Immature natural killer cell (primary cell): Measurements from ENCODE around the gene CSRNP2. TPM values are rescaled to one million over a fixed set of nuclear protein-coding genes. Genes with fewer than 3 reads are reported as not detected.
"Not testable (repeated sequence)": the region's sequence is repeated elsewhere in the genome, so short reads cannot be mapped to it uniquely, and the experiment has no call there.

Experiments
- DNase-seq, 3 donors: peaks; one replicate each; pipeline ENCODE4 v3.0.0; 2022; ENCODE audit warnings: mixed read lengths in 1 of 3
- H3K27ac Mint-ChIP-seq, 6 donors: one replicate each; pipeline ENCODE4 v1.8.0; 2020; ENCODE audit warnings: mixed read lengths in 6 of 6, mild to moderate bottlenecking in 5 of 6, inconsistent platforms in 4 of 6, moderate library complexity in 3 of 6
- H3K27me3 Mint-ChIP-seq, 3 donors: one replicate each; pipeline ENCODE4 v1.8.0; 2020 to 2021; ENCODE audit warnings: low read depth in 3 of 3, mild to moderate bottlenecking in 3 of 3, mixed read lengths in 3 of 3, moderate library complexity in 3 of 3, inconsistent platforms in 1 of 3
- H3K36me3 Mint-ChIP-seq, 3 donors: one replicate each; pipeline ENCODE4 v1.8.0; 2020; ENCODE audit warnings: mixed read lengths in 3 of 3, inconsistent platforms in 2 of 3, mild to moderate bottlenecking in 2 of 3
- H3K4me1 Mint-ChIP-seq, 2 donors: one replicate each; pipeline ENCODE4 v1.8.0; 2020; ENCODE audit warnings: inconsistent platforms in 2 of 2, mild to moderate bottlenecking in 2 of 2, mixed read lengths in 2 of 2, moderate library complexity in 1 of 2
- H3K4me3 Mint-ChIP-seq, 5 donors: one replicate each; pipeline ENCODE4 v1.8.0; 2020; ENCODE audit warnings: mild to moderate bottlenecking in 5 of 5, mixed read lengths in 5 of 5, inconsistent platforms in 3 of 5, moderate library complexity in 3 of 5
- H3K9me3 Mint-ChIP-seq, 6 donors: one replicate each; pipeline ENCODE4 v1.8.0; 2020; ENCODE audit warnings: mild to moderate bottlenecking in 6 of 6, mixed read lengths in 6 of 6, inconsistent platforms in 4 of 6, moderate library complexity in 3 of 6
- polyA plus RNA-seq, 3 donors: library from polyadenylated mRNA; unstranded; fragments of 300-500 nt; fragmentation: Illumina TruSeq; gene quantifications; one replicate each; pipeline ENCODE4 v1.2.3, GENCODE V29; 2021

Gene CSRNP2
- polyA plus RNA-seq, 3 donors from 2014 or later, result 0.90 to 7.9 (median 7.2) TPM

DNA sequence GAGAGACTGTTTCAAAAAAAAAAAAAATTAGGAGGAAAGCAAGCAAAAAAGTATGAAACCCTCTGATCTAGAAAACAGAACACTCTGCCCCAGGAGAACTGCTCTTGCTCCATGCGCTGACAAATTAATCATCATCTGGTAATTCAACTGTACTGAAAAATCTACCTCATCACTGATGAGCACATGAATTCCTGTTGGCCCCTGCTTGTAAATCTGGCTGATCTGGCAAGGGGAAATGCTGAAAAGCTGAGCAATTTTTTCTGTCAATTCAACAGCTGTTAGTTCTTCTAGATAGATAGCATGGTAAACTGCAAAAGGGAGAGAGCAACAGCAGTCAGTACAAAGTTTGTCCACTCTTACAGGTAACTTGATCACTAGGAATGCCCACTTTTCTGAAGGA is 15.2 kb upstream of the CSRNP2 start:
- peaks cover 32 to 59% (median 51%) of the 10 kb centered on the region in 3 donors for H3K36me3 Mint-ChIP-seq
- no peak for DNase-seq
- no peaks in the 10 kb centered on the region for H3K9me3 Mint-ChIP-seq
- no peak overlapping the region for H3K4me3 Mint-ChIP-seq
- H3K27ac Mint-ChIP-seq, result no peak overlapping the region
- no peaks in the 10 kb centered on the region for H3K27me3 Mint-ChIP-seq
- no peaks in the 10 kb centered on the region for H3K4me1 Mint-ChIP-seq

DNA sequence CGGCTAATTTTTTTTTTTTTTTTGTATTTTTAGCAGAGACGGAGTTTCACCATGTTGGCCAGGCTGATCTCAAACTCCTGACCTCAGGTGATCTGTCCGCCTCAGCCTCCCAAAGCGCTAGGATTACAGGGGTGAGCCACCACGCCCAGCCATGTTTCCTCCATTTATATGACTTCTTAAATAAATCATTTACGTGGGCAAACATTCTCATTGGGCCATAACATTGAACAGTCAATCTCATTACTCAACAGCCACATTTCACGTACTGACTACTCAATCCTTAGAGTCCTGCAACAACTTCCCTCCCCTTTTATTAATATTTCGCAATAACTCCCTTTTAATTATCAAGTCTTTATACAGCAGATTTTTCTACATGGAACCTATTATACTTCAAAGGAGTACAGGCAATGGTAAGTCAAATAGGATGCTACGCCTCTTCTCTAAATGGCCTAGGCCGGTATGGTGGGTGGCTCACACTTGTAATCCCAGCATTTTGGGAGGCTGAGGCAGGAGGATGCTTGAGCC is 7.4 kb upstream of the CSRNP2 start:
- Mint-ChIP-seq H3K27ac (no peak overlapping the region), H3K36me3 (peaks cover 12 to 18% (median 12%) of the 10 kb centered on the region in 3 donors), H3K4me1 (no peaks in the 10 kb centered on the region), H3K27me3 (no peaks in the 10 kb centered on the region), H3K4me3 (no peak overlapping the region), H3K9me3 (no peaks in the 10 kb centered on the region)
- no peak for DNase-seq

DNA sequence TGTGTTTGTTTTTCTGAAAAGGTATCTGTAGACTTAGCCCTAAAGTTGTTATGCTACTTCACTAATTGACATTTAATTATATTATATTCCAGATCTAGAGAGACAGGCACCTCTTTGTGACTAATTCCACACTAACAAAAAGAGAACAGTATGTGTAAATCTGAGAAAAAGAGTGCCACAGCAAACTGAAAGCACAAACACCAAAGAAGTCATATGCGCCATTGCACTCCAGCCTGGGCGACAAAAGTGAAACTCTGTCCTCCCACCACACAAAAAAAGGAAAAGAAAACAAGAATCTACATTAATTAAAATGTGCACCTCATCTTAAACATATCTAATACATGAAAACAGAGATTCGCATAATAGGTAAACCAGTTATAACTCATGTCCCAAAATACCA is 4.4 kb upstream of the CSRNP2 start:
- Mint-ChIP-seq H3K9me3 (no peaks in the 10 kb centered on the region), H3K27me3 (peaks cover 0 to 2% (median under 1%) of the 10 kb centered on the region in 3 donors), H3K4me1 (peaks cover 8 to 14% of the 10 kb centered on the region in 2 donors), H3K36me3 (peaks cover 0 to 3% (median 0%) of the 10 kb centered on the region in 3 donors), H3K4me3 (no peak overlapping the region), H3K27ac (no peak overlapping the region)
- DNase-seq, result no peak

DNA sequence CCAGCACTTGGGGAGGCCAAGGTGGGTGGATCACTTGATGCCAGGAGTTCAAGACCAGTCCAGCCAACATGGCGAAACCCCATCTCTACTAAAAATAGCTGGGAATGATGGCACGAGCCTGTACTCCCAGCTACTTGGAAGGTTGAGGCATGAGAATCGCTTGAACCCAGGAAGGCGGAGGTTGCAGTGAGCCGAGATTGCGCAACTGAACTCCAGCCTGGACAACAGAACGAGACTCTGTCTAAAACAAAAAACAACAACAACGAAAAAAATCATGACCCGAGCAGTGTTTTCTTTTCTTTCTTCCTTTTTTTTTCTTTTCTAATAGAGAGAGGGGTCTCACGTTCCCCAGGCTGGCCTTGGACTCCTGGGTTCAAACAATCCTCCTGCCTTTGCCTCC is 3.5 kb upstream of the CSRNP2 start:
- Mint-ChIP-seq H3K4me1 (peaks cover 17 to 23% of the 10 kb centered on the region in 2 donors), H3K27ac (no peak overlapping the region), H3K9me3 (no peaks in the 10 kb centered on the region), H3K36me3 (peaks cover 0 to 3% (median 0%) of the 10 kb centered on the region in 3 donors), H3K4me3 (no peak overlapping the region), H3K27me3 (peaks cover 3 to 5% (median 4%) of the 10 kb centered on the region in 3 donors)
- DNase-seq, result no peak

DNA sequence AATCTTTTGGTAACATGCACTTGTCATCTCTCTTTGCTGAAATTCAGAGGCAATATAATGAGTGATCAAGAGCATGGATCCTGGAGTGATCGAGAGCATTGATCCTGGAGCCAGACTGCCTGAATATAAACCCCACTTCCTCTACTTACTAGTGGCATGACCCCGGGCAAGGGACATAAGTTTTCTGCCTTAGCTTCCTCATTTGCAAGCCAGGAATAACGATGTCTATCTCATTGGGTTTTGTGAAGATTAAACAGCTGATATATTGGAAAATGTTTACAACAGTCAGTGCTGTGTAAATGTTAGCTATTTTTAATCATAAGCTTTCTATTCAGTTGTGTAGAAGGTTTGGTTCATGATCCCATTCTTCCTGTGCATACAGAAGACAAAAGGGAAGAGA is 2.4 kb upstream of the CSRNP2 start:
- H3K4me1 Mint-ChIP-seq, result peaks cover 22 to 33% of the 10 kb centered on the region in 2 donors
- H3K36me3 Mint-ChIP-seq, result peaks cover 0 to 3% (median 0%) of the 10 kb centered on the region in 3 donors
- H3K9me3 Mint-ChIP-seq, result no peaks in the 10 kb centered on the region
- peak overlapping the region in 1 of 6 donors; percentile 69 for H3K27ac Mint-ChIP-seq
- peak overlapping the region in 2 of 5 donors; percentile 33 to 38 for H3K4me3 Mint-ChIP-seq
- H3K27me3 Mint-ChIP-seq, result peaks cover 3 to 5% (median 4%) of the 10 kb centered on the region in 3 donors
- no peak for DNase-seq

DNA sequence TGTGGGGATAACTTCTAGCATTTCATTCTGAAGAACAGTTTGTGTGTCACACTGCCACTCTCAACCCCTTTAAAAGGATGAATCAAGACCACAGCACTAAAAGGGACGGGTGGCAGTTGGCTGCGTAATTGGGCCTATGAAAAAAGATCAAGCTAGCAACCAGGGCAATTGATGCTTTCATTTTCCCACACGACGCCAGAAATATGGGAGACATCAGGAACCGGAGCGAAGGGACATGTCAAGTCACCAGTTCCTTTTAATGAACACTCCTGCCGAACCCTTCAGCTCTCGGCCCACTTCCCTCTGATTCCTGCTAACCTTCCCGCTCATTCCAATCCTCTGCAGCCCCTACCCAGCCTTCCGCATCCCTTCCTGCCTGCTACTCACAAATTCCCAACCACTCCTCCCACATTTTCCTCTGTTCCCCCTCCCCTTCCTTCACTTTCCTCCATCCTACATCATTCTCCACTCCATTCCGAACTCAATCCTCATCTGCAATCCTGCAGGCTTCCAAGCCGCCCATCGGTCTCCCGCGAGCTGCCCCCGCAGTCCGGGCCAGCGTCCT is 753 bp downstream of the CSRNP2 start:
- H3K9me3 Mint-ChIP-seq, result no peaks in the 10 kb centered on the region
- H3K36me3 Mint-ChIP-seq, result peaks cover 0 to 6% (median 3%) of the 10 kb centered on the region in 3 donors
- H3K4me1 Mint-ChIP-seq, result peaks cover 24 to 53% of the 10 kb centered on the region in 2 donors
- peak overlapping the region; percentile 71 to 95 (median 77) for H3K27ac Mint-ChIP-seq
- H3K4me3 Mint-ChIP-seq, result peak overlapping the region; percentile 92 to 97 (median 95)
- H3K27me3 Mint-ChIP-seq, result peaks cover 3 to 5% (median 4%) of the 10 kb centered on the region in 3 donors
- peak; percentile 3 to 6 (median 6) for DNase-seq

DNA sequence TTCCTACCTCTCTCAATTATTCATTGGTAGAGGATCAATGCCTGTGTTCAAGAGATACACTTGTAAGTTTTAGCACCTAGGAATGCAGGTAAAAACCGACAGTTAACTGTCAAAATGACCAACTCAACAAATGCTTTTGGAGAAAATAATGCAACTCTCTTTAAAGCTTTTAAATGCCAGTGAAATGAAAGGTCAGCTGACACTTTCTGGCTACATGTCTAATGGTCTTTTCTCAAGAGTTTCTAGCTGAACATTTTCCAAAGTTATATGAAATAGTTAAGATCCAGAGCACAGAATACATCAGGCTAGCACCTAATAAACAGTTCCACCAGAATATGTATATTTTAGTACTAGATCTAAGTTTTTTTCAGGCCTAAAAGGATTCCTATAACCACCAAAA is 2.0 kb downstream of the CSRNP2 start:
- Mint-ChIP-seq H3K27me3 (peaks cover 3 to 5% (median 4%) of the 10 kb centered on the region in 3 donors), H3K36me3 (peaks cover 0 to 6% (median 3%) of the 10 kb centered on the region in 3 donors), H3K9me3 (no peaks in the 10 kb centered on the region), H3K4me3 (peak overlapping the region; percentile 26 to 97 (median 92)), H3K27ac (peak overlapping the region in 3 of 6 donors; percentile 11 to 73 (median 48)), H3K4me1 (peaks cover 26 to 55% of the 10 kb centered on the region in 2 donors)
- DNase-seq, result no peak

DNA sequence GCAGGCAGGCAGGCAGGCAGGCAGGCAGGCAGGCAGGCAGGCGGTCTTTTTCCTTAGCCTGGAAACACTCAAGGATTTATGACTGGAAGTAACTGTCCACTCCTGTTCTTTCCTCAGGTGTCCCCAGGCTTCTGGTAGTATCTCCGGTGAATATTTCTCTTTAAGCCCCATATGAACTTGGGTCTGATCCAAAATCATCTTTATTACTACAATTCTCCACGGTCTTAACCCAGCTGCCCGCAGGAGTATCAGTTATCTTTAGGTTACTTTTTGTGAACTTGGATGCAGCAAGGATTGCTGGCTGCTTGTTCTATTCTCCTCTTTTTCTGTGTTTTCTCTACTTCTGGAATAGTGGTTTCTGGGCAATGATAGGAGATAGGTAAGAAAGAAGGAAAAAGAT is 3.3 kb downstream of the CSRNP2 start:
- Mint-ChIP-seq H3K36me3 (peaks cover 0 to 10% (median 3%) of the 10 kb centered on the region in 3 donors), H3K4me3 (no peak overlapping the region), H3K27ac (peak overlapping the region in 1 of 6 donors; percentile 4), H3K9me3 (no peaks in the 10 kb centered on the region), H3K4me1 (peaks cover 25 to 57% of the 10 kb centered on the region in 2 donors), H3K27me3 (peaks cover 3 to 5% (median 4%) of the 10 kb centered on the region in 3 donors)
- no peak for DNase-seq

DNA sequence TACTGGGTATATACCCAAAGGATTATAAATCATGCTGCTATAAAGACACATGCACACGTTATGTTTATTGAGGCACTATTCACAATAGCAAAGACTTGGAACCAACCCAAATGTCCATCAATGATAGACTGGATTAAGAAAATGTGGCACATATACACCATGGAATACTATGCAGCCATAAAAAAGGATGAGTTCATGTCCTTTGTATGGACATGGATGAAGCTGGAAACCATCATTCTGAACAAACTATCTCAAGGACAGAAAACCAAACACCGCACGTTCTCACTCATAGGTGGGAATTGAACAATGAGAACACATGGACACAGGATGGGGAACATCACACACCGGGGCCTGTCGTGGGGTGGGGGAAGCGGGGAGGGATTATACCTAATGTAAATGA is 4.5 kb downstream of the CSRNP2 start:
- peak overlapping the region in 1 of 6 donors; percentile 20 for H3K27ac Mint-ChIP-seq
- not testable (repeated sequence) for H3K4me3 Mint-ChIP-seq, H3K9me3 Mint-ChIP-seq, H3K27me3 Mint-ChIP-seq, DNase-seq
- peaks cover 0 to 14% (median 3%) of the 10 kb centered on the region in 3 donors for H3K36me3 Mint-ChIP-seq
- peaks cover 23 to 53% of the 10 kb centered on the region in 2 donors for H3K4me1 Mint-ChIP-seq

DNA sequence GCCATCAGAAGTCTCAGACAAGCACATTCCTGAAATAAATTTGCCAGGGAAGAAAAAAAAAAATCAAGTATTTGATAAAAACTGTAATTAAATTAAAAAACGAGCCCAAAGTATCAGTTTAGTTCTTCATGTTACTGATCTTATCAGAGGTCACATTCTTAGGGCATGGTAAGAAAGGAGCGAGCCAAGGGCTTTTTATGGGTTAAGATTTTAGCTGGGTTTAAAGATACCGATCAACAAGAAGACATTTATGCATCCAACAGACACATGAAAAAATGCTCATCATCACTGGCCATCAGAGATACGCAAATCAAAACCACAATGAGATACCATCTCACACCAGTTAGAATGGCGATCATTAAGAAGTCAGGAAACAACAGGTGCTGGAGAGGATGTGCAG is 5.0 kb downstream of the CSRNP2 start:
- H3K27ac Mint-ChIP-seq, H3K27me3 Mint-ChIP-seq, H3K9me3 Mint-ChIP-seq, DNase-seq, H3K4me3 Mint-ChIP-seq: not testable (repeated sequence)
- Mint-ChIP-seq H3K4me1 (peaks cover 19 to 49% of the 10 kb centered on the region in 2 donors), H3K36me3 (peaks cover 0 to 14% (median 8%) of the 10 kb centered on the region in 3 donors)

DNA sequence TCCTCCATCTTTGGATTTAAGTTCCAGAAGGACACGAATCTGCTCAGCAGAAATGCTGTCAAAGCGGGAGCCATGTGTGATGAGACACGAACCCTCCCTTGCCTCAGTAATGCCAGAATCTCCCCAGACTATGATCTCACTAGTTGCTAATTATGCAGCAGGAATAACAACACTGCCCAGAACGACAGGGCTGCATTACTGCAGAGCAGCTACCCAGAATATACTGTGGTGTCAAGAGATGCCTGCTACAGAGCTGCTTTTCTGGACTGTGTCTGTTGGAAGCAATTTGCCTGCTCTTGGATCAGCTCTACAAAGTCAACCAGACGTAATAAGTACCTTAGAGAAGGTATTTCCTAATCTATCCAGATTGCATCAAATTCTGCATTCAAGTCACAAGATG is 5.5 kb downstream of the CSRNP2 start:
- peaks cover 0 to 17% (median 8%) of the 10 kb centered on the region in 3 donors for H3K36me3 Mint-ChIP-seq
- no peak for DNase-seq
- peaks cover 3 to 4% (median 3%) of the 10 kb centered on the region in 3 donors for H3K27me3 Mint-ChIP-seq
- no peaks in the 10 kb centered on the region for H3K9me3 Mint-ChIP-seq
- no peak overlapping the region for H3K4me3 Mint-ChIP-seq
- H3K4me1 Mint-ChIP-seq, result peaks cover 19 to 47% of the 10 kb centered on the region in 2 donors
- no peak overlapping the region for H3K27ac Mint-ChIP-seq

DNA sequence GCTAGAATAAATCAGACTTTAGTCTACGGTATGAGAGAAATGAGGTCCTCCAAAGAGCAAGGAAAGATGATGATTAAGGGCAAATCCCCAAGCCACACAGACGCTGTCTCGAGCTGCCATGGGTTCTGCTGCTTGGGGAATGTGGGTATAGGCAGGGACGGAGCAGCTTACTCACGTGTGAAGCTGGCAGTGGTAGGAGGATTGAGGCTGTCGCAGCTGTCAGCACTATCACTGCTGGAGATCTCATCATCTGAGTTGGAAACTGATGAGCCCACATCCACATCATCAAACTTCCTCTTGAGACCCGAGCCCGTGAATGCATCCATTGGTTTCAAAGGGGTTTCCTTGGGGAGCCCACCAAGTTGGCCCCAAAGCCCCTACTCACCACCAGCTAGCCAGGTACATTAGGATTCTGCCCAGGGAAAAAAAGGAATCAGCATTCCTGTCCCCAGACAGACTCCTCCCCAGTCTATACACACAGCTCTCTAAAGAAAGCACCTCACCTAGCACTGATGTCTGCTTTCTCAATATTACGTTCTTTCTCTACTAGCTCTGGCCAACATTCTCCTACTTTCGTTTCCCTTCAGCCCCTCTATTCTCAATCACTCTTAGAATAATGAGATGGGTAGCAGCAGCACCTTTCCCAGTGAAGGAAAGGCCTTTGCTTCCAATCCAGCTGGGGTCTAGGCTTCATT is 7.0 kb downstream of the CSRNP2 start:
- H3K9me3 Mint-ChIP-seq, result no peaks in the 10 kb centered on the region
- no peak overlapping the region for H3K4me3 Mint-ChIP-seq

DNA sequence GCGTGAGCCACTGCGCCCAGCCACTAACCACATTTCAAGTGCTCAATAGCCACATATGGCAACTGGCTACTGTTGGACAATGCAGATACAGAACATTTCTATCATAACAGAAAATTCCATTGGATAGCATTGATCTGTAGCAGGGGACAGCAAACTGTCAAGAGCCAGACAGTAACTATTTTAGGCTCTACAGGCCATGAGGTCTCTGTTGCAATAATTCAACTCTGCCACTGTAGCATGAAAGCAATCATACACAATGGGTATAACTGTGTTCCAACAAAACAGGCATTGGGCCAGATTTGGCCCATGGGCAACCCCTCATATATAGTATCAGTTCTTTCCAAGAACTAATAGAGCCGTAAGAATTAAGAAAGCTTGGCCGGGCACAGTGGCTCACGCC is 8.0 kb downstream of the CSRNP2 start:
- peaks cover 4 to 23% of the 10 kb centered on the region in 2 donors for H3K4me1 Mint-ChIP-seq
- DNase-seq, result no peak
- H3K4me3 Mint-ChIP-seq, result no peak overlapping the region
- no peaks in the 10 kb centered on the region for H3K9me3 Mint-ChIP-seq
- H3K36me3 Mint-ChIP-seq, result peaks cover 4 to 35% (median 16%) of the 10 kb centered on the region in 3 donors
- no peak overlapping the region for H3K27ac Mint-ChIP-seq
- H3K27me3 Mint-ChIP-seq, result no peaks in the 10 kb centered on the region

More for the DNA sequence above, 7.0 kb downstream of the CSRNP2 start:
- H3K27ac Mint-ChIP-seq, result no peak overlapping the region
- peaks cover 4 to 32% of the 10 kb centered on the region in 2 donors for H3K4me1 Mint-ChIP-seq
- peaks cover 4 to 29% (median 16%) of the 10 kb centered on the region in 3 donors for H3K36me3 Mint-ChIP-seq
- no peak for DNase-seq
- H3K27me3 Mint-ChIP-seq, result no peaks in the 10 kb centered on the region

DNA sequence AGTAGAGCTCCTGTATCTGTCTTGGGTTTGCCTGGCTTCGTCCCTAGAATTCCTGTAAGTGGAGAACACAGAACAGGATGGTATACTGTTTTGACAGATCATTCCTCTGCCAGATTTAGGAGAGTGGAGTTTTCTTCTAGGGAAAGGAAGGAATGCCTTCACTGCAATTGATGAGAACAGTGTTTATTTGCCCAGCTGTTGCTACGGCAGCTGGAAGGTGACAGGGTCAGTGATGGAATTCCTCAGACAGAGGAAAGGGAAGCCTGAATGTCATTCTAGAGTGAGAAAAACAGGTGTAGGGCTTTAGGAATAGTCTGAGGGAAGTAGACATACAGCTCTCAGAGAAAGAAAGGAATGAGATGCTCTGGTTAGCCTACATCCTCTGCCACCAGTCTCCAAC is 11.7 kb downstream of the CSRNP2 start:
- Mint-ChIP-seq H3K9me3 (no peaks in the 10 kb centered on the region), H3K4me1 (peaks cover under 1 to 7% of the 10 kb centered on the region in 2 donors), H3K27me3 (no peaks in the 10 kb centered on the region), H3K27ac (no peak overlapping the region), H3K36me3 (peaks cover 11 to 43% (median 19%) of the 10 kb centered on the region in 3 donors), H3K4me3 (no peak overlapping the region)
- no peak for DNase-seq
